Mesendoderm (in vitro differentiated cells): ENCODE results near the gene C10orf95.

Experiments
- DNase-seq: peaks from one replicate; pipeline ENCODE4 v3.0.0; 2013
- H2AK5ac ChIP-seq: 2 replicates; pipeline ENCODE4 v1.6.1; 2013; ENCODE audit warnings: low read length, inconsistent platforms
- H2BK120ac ChIP-seq: 2 replicates; pipeline ENCODE4 v1.6.1; 2013; ENCODE audit warnings: low read depth, mild to moderate bottlenecking, low read length, moderate library complexity, mixed read lengths
- H2BK15ac ChIP-seq: replicated peaks from 2 replicates; pipeline ENCODE4 v1.6.1; 2013; ENCODE audit warnings: low read depth, mild to moderate bottlenecking, moderate library complexity
- H2BK5ac ChIP-seq: 2 replicates; pipeline ENCODE4 v1.6.1; 2013; ENCODE audit warnings: low read length, inconsistent platforms
- H3K18ac ChIP-seq: 2 replicates; pipeline ENCODE4 v1.6.1; 2013; ENCODE audit warnings: mild to moderate bottlenecking, low read length, mixed read lengths
- H3K23ac ChIP-seq: one replicate; pipeline ENCODE4 v1.6.1; 2013; ENCODE audit warnings: low read length
- H3K27ac ChIP-seq: 2 replicates; pipeline ENCODE4 v1.5.1; 2013; ENCODE audit warnings: low read depth, mild to moderate bottlenecking, inconsistent platforms, low read length, moderate library complexity
- H3K27me3 ChIP-seq: 2 replicates; pipeline ENCODE4 v1.6.1; 2013; ENCODE audit warnings: low read length, control low read depth, mild to moderate bottlenecking, inconsistent platforms; ENCODE audit not compliant: insufficient read depth, poor library complexity
- H3K36me3 ChIP-seq: 2 replicates; pipeline ENCODE4 v1.6.1; 2013; ENCODE audit warnings: low read length, inconsistent platforms; ENCODE audit not compliant: control insufficient read depth, insufficient read depth
- H3K4ac ChIP-seq: one replicate; pipeline ENCODE4 v1.6.1; 2013; ENCODE audit warnings: low read depth, mild to moderate bottlenecking, low read length, moderate library complexity
- H3K4me1 ChIP-seq: 2 replicates; pipeline ENCODE4 v1.6.1; 2013; ENCODE audit warnings: low read depth, low read length, inconsistent platforms; ENCODE audit not compliant: control insufficient read depth
- H3K4me2 ChIP-seq: 2 replicates; pipeline ENCODE4 v1.6.1; 2013; ENCODE audit warnings: low read length
- H3K4me3 ChIP-seq: 2 replicates; pipeline ENCODE4 v1.5.1; 2013; ENCODE audit warnings: mild to moderate bottlenecking, low read length
- H3K56ac ChIP-seq: one replicate; pipeline ENCODE4 v1.6.1; 2013; ENCODE audit warnings: low read length
- H3K79me1 ChIP-seq: 2 replicates; pipeline ENCODE4 v1.6.1; 2013; ENCODE audit warnings: low read length, inconsistent platforms
- H3K79me2 ChIP-seq: 2 replicates; pipeline ENCODE4 v1.6.1; 2013; ENCODE audit warnings: mild to moderate bottlenecking, low read length; ENCODE audit not compliant: control insufficient read depth, insufficient read depth
- H3K9ac ChIP-seq: 2 replicates; pipeline ENCODE4 v1.6.1; 2013; ENCODE audit warnings: low read length, inconsistent platforms
- H4K5ac ChIP-seq: one replicate; pipeline ENCODE4 v1.6.1; 2013; ENCODE audit warnings: low read length
- H4K8ac ChIP-seq: one replicate; pipeline ENCODE4 v1.6.1; 2013; ENCODE audit warnings: low read depth, mild to moderate bottlenecking, control low read depth, low read length, moderate library complexity
- WGBS: extraction: QIAGEN DNeasy Blood & Tissue Kit; methylation state at CpG from one replicate; pipeline ENCODE4 v1.1.7; 2013; ENCODE audit warnings: low lambda C conversion rate, missing lambda C conversion rate; ENCODE audit not compliant: insufficient coverage; ENCODE audit errors: extremely low coverage; 5-methylcytosine and 5-hydroxymethylcytosine counted together

The C10orf95 gene

GRCh38 chr10:102420181-102420713 is 31.1 kb downstream of the C10orf95 start:
- peak overlapping the region; percentile 82 for H3K9ac ChIP-seq
- H3K79me2 ChIP-seq: no peaks in the 10 kb centered on the region
- no peaks in the 10 kb centered on the region for H3K27me3 ChIP-seq
- H3K36me3 ChIP-seq: no peaks in the 10 kb centered on the region
- H3K4ac ChIP-seq: no peak overlapping the region
- DNase-seq: peak; percentile 40
- H3K79me1 ChIP-seq: no peaks in the 10 kb centered on the region
- no peak overlapping the region for H4K5ac ChIP-seq
- no peak overlapping the region for H2BK5ac ChIP-seq
- H3K4me1 ChIP-seq: peaks cover 7% of the 10 kb centered on the region
- H3K4me3 ChIP-seq: peak overlapping the region; percentile 83
- no peak overlapping the region for H2AK5ac ChIP-seq
- WGBS: no CpG with 5 or more reads among the region's 21 CpGs
- no peak overlapping the region for H3K23ac ChIP-seq
- H3K18ac ChIP-seq: no peak overlapping the region
- H3K56ac ChIP-seq: peak overlapping the region; percentile 98
- H3K27ac ChIP-seq: no peak overlapping the region
- no peak overlapping the region for H2BK15ac ChIP-seq
- H3K4me2 ChIP-seq: peak overlapping the region; percentile 94
- H2BK120ac ChIP-seq: no peak overlapping the region
- no peak overlapping the region for H4K8ac ChIP-seq

GRCh38 chr10:102419269-102420180 is 31.8 kb downstream of the C10orf95 start:
- H3K27me3 ChIP-seq: no peaks in the 10 kb centered on the region
- H3K4ac ChIP-seq: no peak overlapping the region
- H3K9ac ChIP-seq: peak overlapping the region; percentile 82
- H3K4me3 ChIP-seq: peak overlapping the region; percentile 83
- H2BK5ac ChIP-seq: no peak overlapping the region
- H3K4me2 ChIP-seq: peak overlapping the region; percentile 94
- H3K23ac ChIP-seq: no peak overlapping the region
- no peaks in the 10 kb centered on the region for H3K79me2 ChIP-seq
- no peak overlapping the region for H4K8ac ChIP-seq
- no peak overlapping the region for H3K27ac ChIP-seq
- H3K4me1 ChIP-seq: peaks cover 7% of the 10 kb centered on the region
- H3K18ac ChIP-seq: no peak overlapping the region
- no CpG with 5 or more reads among the region's 54 CpGs for WGBS
- no peaks in the 10 kb centered on the region for H3K79me1 ChIP-seq
- no peak overlapping the region for H2BK15ac ChIP-seq
- H2BK120ac ChIP-seq: no peak overlapping the region
- peak; percentile 69 for DNase-seq
- no peak overlapping the region for H4K5ac ChIP-seq
- no peak overlapping the region for H2AK5ac ChIP-seq
- H3K36me3 ChIP-seq: no peaks in the 10 kb centered on the region
- peak overlapping the region; percentile 98 for H3K56ac ChIP-seq

- peaks cover 7% of the 10 kb centered on the region for H3K4me1 ChIP-seq
Measured at GRCh38 chr10:102418622-102419268, 32.6 kb downstream of the C10orf95 start, which contains the start of gene PSD. Gene PSD (minus strand): TSS chr10:102418785. CDS start chr10:102417038, 1,747 bp downstream.

GRCh38 chr10:102416695-102417094 is 34.6 kb downstream of the C10orf95 start:
- H2BK120ac ChIP-seq: no peak overlapping the region
- no peak overlapping the region for H2AK5ac ChIP-seq
- H3K23ac ChIP-seq: no peak overlapping the region
- no peak overlapping the region for H3K56ac ChIP-seq
- H3K79me1 ChIP-seq: no peaks in the 10 kb centered on the region
- WGBS: no CpG with 5 or more reads among the region's 20 CpGs
- DNase-seq: no peak
- no peak overlapping the region for H3K4ac ChIP-seq
- no peak overlapping the region for H3K4me3 ChIP-seq
- H3K4me1 ChIP-seq: peaks cover 1% of the 10 kb centered on the region
- H3K4me2 ChIP-seq: no peak overlapping the region
- no peak overlapping the region for H3K18ac ChIP-seq
- no peaks in the 10 kb centered on the region for H3K27me3 ChIP-seq
- no peak overlapping the region for H4K5ac ChIP-seq
- no peak overlapping the region for H2BK15ac ChIP-seq
- H3K27ac ChIP-seq: no peak overlapping the region
- H3K36me3 ChIP-seq: no peaks in the 10 kb centered on the region
- H3K9ac ChIP-seq: no peak overlapping the region
- H3K79me2 ChIP-seq: no peaks in the 10 kb centered on the region
- H4K8ac ChIP-seq: no peak overlapping the region
- no peak overlapping the region for H2BK5ac ChIP-seq

More at GRCh38 chr10:102418622-102419268, 32.6 kb downstream of the C10orf95 start, which contains the start of gene PSD:
- H3K4me2 ChIP-seq: peak within 1 kb of the TSS; percentile 94
- no peak within 1 kb of the TSS for H3K18ac ChIP-seq
- no peaks in the 10 kb centered on the region for H3K79me2 ChIP-seq
- H3K4me3 ChIP-seq: peak within 1 kb of the TSS; percentile 83
- H3K56ac ChIP-seq: peak within 1 kb of the TSS; percentile 98
- no peak within 1 kb of the TSS for H4K8ac ChIP-seq
- no peak within 1 kb of the TSS for H3K27ac ChIP-seq
- no peak within 1 kb of the TSS for H4K5ac ChIP-seq
- H2BK5ac ChIP-seq: no peak within 1 kb of the TSS
- H3K27me3 ChIP-seq: no peaks in the 10 kb centered on the region
- no peak within 1 kb of the TSS for H2BK15ac ChIP-seq
- no peak within 1 kb of the TSS for H2BK120ac ChIP-seq
- no peak within 1 kb of the TSS for H3K4ac ChIP-seq
- DNase-seq: no peak
- no peak within 1 kb of the TSS for H2AK5ac ChIP-seq
- WGBS: no CpG with 5 or more reads among the region's 45 CpGs
- no peak within 1 kb of the TSS for H3K23ac ChIP-seq
- H3K79me1 ChIP-seq: no peaks in the 10 kb centered on the region
- H3K9ac ChIP-seq: peak within 1 kb of the TSS; percentile 82
- no peaks in the 10 kb centered on the region for H3K36me3 ChIP-seq

- no peaks in the 10 kb centered on the region for H3K36me3 ChIP-seq
- no peak overlapping the region for H3K4me3 ChIP-seq
- no peak overlapping the region for H3K4ac ChIP-seq
- H3K4me1 ChIP-seq: peaks cover 1% of the 10 kb centered on the region
- H2BK5ac ChIP-seq: no peak overlapping the region
- no peaks in the 10 kb centered on the region for H3K79me2 ChIP-seq
- WGBS: no CpG with 5 or more reads among the region's 9 CpGs
- H2BK120ac ChIP-seq: no peak overlapping the region
- H3K27ac ChIP-seq: no peak overlapping the region
- H3K23ac ChIP-seq: no peak overlapping the region
- no peak overlapping the region for H4K8ac ChIP-seq
- no peak overlapping the region for H2BK15ac ChIP-seq
- no peak overlapping the region for H2AK5ac ChIP-seq
- H3K18ac ChIP-seq: no peak overlapping the region
- H4K5ac ChIP-seq: no peak overlapping the region
- H3K4me2 ChIP-seq: no peak overlapping the region
- H3K9ac ChIP-seq: no peak overlapping the region
- no peaks in the 10 kb centered on the region for H3K79me1 ChIP-seq
- H3K56ac ChIP-seq: no peak overlapping the region
- no peak for DNase-seq
- peaks cover 2% of the 10 kb centered on the region for H3K27me3 ChIP-seq
Measured at GRCh38 chr10:102416283-102416682, 35.1 kb downstream of the C10orf95 start.
